Fibroblast of the aortic adventitia (primary cell): ENCODE results near the gene UAP1. TPM values are rescaled to one million over a fixed set of nuclear protein-coding genes. Genes with fewer than 3 reads are reported as not detected.
"Not testable (repeated sequence)": the region's sequence is repeated elsewhere in the genome, so short reads cannot be mapped to it uniquely, and the experiment has no call there.

Source experiments
- DNase-seq: peaks from one replicate; pipeline ENCODE4 v3.0.0-alpha.2; 2010; ENCODE audit warnings: low read depth
- H3K4me3 ChIP-seq: 2 replicates; pipeline ENCODE4 v1.5.1; 2011; ENCODE audit warnings: low read depth, mild to moderate bottlenecking, control low read depth, low read length, moderate library complexity
- total RNA-seq: library from RNA; depleted of rRNA; stranded (reverse); fragments of >200 nt; gene quantifications from 2 replicates; pipeline ENCODE4 v1.2.3, GENCODE V29; 2012; ENCODE audit warnings: low replicate concordance
- TF ChIP-seq, protein P1 (sequence below): IDR thresholded peaks from 2 replicates; pipeline ENCODE4 v1.5.1; 2011; ENCODE audit warnings: mild to moderate bottlenecking, low read length, control low read depth, inconsistent platforms; ENCODE audit not compliant: insufficient read depth

Gene UAP1
- total RNA-seq, 1 donor: 112 TPM

DNA sequence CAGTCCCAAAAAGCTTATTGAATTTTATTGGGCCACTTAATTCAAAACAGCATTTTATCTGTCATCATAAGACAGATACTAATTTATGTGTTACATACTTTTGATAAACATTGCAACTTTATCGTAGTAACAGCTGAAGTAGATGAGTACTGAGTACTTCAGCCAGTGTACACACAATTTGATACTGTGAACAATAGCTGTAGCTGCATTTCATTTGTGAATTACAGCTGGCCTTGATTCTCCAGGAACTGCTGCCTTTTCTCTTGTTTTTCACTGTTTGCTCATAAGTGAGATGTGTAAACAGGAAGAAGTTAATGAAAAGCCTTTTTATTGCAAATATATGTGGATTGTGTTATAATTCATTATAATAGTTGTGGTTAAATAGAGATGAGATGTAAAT, 10.2 kb downstream of the UAP1 start:
- TF ChIP-seq, protein P1, sequence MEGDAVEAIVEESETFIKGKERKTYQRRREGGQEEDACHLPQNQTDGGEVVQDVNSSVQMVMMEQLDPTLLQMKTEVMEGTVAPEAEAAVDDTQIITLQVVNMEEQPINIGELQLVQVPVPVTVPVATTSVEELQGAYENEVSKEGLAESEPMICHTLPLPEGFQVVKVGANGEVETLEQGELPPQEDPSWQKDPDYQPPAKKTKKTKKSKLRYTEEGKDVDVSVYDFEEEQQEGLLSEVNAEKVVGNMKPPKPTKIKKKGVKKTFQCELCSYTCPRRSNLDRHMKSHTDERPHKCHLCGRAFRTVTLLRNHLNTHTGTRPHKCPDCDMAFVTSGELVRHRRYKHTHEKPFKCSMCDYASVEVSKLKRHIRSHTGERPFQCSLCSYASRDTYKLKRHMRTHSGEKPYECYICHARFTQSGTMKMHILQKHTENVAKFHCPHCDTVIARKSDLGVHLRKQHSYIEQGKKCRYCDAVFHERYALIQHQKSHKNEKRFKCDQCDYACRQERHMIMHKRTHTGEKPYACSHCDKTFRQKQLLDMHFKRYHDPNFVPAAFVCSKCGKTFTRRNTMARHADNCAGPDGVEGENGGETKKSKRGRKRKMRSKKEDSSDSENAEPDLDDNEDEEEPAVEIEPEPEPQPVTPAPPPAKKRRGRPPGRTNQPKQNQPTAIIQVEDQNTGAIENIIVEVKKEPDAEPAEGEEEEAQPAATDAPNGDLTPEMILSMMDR: no peak
- DNase-seq: no peak
- H3K4me3 ChIP-seq: no peak overlapping the region

GRCh38 chr1:162573136-162573535, 11.6 kb downstream of the UAP1 start:
- TF ChIP-seq, protein P1: no peak
- no peak overlapping the region for H3K4me3 ChIP-seq
- DNase-seq: no peak

DNA sequence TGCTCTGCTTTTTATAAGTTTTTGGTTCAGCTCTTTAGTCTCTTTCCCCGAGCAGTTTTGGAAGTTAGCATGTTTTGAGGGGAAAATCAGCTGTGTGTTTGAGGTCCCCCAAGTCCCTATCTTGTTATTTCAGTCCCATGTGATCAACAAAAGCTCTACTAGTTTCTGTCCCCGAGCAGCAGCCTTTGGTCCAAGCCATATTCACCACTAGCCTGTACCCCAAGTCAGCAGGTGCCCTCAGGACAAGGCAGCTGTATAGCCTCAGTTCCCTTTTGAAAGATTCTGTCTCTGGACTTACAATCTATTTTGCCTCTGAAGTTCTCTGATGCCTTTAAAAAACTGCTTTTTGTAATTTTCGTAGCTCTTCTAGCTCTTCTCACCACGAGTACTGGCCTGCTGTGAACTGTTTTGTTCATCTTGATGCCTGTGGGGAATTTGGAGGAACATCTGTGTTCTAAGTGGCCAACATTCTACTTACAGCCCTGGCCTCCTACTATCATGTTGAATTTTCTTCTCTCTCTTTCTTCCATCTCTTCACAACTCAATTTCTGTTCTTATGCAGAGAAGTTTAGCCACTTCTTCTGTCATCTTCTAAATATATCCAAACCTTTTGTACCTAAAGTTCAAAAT, 16.7 kb downstream of the UAP1 start:
- no peak for DNase-seq
- TF ChIP-seq, protein P1: no peak
- no peak overlapping the region for H3K4me3 ChIP-seq

- DNase-seq: no peak
- no peak overlapping the region for H3K4me3 ChIP-seq
- TF ChIP-seq, protein P1: no peak
Observed at GRCh38 chr1:162578936-162579335, 17.4 kb downstream of the UAP1 start.

DNA sequence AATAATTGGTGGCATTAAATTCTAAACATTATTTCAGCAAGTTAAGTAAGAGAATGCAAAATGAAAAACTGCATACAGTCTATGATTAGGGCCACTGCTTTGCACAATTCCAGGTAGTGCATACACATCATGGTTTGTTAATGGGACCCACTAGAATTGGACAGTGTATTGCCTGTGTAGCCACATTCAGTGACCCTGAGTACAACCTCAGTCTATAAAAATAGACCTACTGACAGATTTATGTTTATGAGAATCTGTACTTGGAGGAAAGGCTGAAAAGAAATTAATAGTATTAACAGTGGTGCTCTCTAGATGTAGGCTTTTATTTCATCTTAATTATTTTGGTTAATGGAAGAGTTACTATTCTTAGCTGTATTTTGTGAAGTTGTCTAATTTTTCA, 18.8 kb downstream of the UAP1 start:
- no peak overlapping the region for H3K4me3 ChIP-seq
- no peak for DNase-seq
- TF ChIP-seq, protein P1: no peak

- not testable (repeated sequence) for DNase-seq, H3K4me3 ChIP-seq
Observed at GRCh38 chr1:162582901-162583300, 21.4 kb downstream of the UAP1 start.

GRCh38 chr1:162585101-162585500, 23.6 kb downstream of the UAP1 start:
- DNase-seq, H3K4me3 ChIP-seq: not testable (repeated sequence)

DNA sequence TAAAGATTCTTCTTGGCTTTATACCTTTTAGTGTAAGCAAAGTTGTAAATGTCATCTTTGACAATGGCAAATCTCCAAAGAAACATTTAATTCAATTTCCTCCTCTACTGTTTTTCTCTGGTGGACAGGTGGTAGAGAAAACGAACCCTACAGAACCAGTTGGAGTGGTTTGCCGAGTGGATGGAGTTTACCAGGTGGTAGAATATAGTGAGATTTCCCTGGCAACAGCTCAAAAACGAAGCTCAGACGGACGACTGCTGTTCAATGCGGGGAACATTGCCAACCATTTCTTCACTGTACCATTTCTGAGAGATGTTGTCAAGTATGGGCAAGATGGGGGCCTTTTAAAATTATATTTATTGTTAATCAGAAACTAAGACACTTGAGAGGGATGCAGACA, 25.8 kb downstream of the UAP1 start:
- H3K4me3 ChIP-seq: no peak overlapping the region
- TF ChIP-seq, protein P1: no peak
- DNase-seq: no peak
